SIG-M5 treated with dmso at 0.1 percent for 504 hours (cell line): ENCODE results near the gene HTR4.
"Not testable (repeated sequence)": the region's sequence is repeated elsewhere in the genome, so short reads cannot be mapped to it uniquely, and the experiment has no call there.

Experiments used
- DNase-seq: peaks from one replicate; lab custom pipeline; 2025; ENCODE audit not compliant: unreplicated experiment; lab: John Stamatoyannopoulos, UW

HTR4 gene

DNA sequence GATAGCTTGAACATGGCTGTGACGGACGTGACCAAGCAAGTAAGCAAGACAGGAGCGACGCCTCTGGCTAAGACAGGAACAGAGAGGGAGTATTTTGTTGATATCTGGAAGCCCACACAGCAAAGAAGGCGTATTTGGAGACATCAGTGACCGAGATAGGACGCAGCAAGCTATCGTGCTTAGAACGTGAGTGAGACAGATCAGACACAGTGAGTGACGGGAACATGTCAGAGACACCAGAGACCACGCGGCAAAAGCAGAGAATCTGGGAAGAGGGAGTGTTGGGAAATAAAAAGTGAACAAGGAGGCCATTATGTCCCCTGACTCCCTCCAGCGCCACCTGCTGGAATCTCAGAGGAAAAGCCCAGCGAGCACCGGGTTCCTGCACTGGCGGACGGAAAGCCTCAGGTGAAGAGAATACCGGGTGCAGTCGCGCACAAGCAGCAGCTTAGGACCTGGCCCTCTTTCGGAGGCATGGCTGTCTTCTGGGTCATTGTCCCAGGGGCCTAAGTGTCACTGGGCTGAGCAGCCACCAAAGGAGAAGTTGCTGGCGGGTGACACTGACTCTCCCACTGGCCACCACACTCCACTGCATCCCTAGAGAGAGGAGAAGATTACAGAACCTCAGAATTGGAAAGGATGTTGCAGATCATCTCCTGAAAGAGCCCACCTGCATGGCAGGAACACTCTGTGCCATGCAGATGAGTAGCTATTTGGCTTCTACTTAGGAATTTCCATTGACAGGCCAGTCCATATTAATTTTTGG, 171.4 kb downstream of the HTR4 start:
- DNase-seq: peak; percentile 51

DNA sequence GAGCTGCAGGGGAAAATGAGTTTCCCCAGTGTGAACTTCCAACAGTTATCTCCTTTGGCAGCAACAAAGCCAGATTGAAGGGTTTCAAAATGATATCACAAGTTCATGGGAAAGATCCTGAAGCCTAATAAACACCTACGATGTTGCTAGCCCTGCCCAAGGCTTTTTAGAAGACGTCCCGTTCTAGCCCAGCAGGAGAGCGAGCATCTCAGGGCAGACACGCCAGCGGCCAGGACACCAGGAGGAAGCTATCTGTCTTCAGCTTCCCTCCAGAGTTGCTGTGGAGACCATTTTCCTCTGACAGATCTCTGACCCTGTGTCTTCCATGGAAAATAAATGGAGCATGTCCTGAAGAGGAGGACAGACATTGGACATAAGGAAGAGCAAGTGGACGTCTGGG, 172.1 kb downstream of the HTR4 start:
- DNase-seq: no peak

- DNase-seq: no peak
Observed at GRCh38 chr5:148477429-148477828, 176.9 kb downstream of the HTR4 start.

DNA sequence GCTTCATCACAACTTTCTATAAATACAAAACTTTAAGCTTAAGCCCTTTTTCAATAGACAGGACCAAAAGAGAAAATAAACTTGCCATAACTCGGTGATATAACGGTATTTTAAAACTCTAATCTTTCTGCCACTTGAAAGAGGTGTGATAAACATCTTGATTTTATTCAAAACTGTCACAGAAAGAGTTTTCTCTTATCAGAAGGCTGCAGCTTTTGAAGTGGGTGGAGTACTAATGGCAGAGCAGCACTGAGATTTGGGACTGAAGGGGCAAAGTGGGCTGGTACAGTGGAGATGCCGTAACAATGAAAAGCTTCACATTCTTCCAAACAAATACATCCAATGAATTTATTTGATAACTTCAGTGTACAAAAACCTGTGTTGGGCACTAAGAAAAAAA, 178.0 kb downstream of the HTR4 start:
- DNase-seq: no peak

- DNase-seq: no peak
Observed at GRCh38 chr5:148474025-148474511, 180.3 kb downstream of the HTR4 start.

DNA sequence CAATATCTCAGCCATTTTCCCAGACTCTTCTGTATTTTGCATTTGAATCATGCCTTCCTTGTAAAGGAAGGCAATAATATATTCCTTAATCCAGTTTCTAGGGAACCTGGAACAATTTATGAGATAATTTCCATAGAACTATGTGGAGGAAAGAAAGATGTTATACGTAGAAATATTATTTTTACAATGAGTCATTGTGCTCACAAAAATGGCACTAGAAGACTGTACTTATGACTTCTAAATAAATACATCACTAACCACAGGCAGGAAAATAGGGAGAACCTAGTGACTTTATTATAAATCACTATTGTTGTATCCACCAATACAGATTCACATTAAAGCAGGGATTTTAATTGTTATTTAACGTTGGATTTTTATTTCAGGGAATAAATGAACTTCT, 182.9 kb downstream of the HTR4 start:
- DNase-seq: no peak

DNA sequence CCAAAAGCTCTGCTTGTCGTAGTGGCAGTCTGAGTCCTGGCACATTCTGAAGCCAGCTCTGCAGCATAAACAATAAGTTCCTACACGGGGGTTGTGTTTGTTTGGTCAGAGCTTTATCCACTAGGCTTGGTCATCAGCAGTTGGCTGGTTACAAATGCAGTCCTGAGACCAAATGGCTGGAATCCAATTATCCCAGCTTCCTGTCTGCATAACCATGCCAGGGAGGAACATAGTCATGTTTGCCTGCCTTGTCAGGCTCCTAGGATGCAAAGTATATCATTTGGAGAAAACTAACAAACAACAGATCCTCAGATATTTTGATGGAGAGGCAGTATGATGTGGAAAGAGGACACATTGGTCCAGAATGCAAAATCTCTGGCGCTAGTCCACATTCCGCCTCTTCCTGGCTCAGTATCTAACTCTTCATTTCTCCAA, 184.8 kb downstream of the HTR4 start:
- no peak for DNase-seq

DNA sequence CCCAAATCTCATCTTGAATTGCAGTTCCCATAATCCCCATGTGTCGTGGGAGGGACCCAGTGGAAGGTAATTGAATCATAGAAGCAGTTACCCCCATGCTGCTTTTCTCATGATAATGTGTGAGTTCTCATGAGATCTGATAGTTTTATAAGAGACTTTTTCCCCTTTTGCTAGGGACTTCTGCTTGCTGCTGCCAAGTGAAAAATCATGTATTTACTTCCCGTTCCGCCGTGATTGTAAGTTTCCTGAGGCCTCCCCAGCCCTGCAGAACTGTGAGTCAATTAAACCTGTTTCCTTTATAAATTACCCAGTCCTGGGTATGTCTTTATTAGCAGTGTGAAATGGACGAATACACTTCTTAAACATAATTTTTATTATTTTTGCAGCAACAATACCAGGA, 185.6 kb downstream of the HTR4 start:
- not testable (repeated sequence) for DNase-seq

DNA sequence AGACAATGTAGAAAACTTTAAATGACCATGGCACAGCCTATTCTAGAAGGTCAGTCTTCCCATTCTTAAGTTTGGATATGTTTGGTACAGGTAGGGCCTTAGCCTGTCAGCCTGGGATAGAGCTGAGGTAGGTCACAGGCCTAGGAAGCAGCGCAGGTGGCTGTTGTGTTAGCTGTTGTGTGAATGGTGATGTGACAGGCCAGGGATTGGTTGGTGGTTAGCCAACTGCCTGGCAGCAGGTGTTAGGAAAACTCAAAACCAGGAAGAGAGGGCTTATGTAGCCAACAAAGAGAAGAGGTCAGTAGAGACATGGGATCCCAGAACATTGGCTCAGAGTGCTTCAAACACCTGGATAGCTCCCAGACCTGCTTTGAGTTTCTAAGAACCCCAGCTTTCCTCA, 186.4 kb downstream of the HTR4 start:
- no peak for DNase-seq

GRCh38 chr5:148466236-148466580, 188.1 kb downstream of the HTR4 start:
- peak; percentile 65 for DNase-seq

- peak; percentile 81 for DNase-seq
Observed at GRCh38 chr5:148465381-148466235, 188.7 kb downstream of the HTR4 start.

DNA sequence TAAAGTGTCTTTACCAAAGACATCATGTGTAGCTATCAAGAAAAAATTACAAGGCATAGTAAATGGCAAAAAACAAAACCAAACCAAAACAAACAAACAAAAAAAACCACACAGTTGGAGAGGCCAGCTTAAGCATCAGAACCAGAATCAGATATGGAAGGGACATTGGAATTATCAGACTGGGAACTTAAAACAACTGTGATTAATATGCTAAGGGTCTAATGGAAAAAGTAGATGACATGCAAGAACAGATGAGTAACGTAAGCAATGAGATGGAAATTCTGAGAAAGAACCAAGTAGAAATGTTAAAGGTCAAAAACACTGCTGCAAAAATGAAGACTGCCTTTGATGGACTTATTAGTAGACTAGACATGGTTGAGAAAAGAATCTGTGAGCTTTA, 194.7 kb downstream of the HTR4 start:
- DNase-seq: no peak

- DNase-seq: no peak
Observed at GRCh38 chr5:148458036-148458888, 196.1 kb downstream of the HTR4 start.

GRCh38 chr5:148457183-148457620, 197.1 kb downstream of the HTR4 start:
- peak; percentile 51 for DNase-seq

GRCh38 chr5:148455185-148455584, 199.1 kb downstream of the HTR4 start:
- DNase-seq: no peak

- no peak for DNase-seq
Observed at GRCh38 chr5:148454576-148454975, 199.8 kb downstream of the HTR4 start.

DNA sequence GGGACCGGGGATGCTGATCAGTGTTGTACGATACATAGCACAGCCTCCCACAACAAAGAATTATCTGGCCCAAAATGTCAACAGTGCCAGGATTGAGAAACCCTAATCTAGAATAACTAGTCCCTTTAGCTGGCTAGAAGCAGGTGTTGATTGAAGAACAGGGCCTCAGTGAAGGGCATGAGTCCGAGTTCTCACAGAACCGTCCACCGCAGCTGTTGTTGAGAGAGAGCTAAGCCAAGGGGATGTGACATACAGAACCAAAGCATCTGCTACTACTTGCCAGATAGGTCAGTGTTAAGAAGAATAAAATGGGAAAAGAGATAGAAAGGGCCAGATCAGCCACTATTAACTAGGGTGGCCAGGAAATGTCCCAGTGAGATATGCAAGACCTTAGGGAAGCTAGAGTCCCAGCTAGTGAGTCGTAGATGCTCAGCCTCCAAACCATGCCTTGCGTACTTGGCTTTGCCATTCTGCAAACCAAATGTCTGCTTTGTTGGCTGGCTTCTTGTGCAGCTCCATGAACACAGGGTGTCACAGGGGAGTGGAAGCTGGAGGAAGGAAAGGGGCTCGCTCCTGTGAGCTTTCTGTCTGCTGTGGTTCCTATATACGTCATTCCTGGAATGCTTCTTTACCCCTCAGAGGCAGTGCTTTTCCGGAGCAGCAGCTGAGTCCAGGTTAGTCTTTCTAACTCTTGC, 201.7 kb downstream of the HTR4 start:
- no peak for DNase-seq

DNA sequence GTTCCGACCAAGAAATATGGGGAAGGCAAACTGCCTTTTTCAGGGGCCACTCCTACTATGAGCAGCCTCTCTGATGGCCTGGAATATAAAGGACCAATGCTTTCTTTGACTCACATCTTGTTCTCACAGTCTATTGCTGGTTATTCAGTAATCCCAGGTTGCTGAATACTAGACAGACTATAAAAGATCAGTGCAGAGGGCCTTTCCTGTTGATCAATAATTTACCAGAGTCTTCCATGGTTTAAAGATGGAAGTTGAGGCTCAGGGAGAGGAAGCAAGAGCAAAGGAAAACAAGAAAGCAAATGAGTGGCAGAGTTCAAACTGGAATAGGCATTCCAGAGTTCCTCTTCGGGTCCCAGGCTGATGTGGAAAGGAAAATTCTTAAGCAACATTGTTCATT, 207.7 kb downstream of the HTR4 start:
- DNase-seq: no peak

GRCh38 chr5:148445578-148445977, 208.7 kb downstream of the HTR4 start:
- no peak for DNase-seq

DNA sequence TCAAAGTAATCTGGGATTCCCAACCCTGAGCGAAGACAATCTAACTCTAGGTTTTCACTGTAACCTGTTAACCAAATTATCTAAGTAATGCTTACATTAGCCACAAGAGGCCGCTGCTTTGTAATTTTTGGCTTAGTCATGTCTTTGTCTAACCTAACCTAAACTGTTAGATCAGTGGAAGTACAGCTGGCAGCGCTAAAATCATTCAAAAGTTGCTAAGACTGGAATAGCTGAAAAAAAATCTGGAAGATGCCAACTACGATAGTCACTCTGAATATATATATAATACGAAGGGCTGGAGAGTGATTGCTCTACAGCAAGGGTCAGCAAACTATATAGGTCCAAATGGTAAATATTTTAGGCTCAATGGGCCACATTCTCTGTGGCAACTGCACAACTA, 210.3 kb downstream of the HTR4 start:
- peak; percentile 62 for DNase-seq

DNA sequence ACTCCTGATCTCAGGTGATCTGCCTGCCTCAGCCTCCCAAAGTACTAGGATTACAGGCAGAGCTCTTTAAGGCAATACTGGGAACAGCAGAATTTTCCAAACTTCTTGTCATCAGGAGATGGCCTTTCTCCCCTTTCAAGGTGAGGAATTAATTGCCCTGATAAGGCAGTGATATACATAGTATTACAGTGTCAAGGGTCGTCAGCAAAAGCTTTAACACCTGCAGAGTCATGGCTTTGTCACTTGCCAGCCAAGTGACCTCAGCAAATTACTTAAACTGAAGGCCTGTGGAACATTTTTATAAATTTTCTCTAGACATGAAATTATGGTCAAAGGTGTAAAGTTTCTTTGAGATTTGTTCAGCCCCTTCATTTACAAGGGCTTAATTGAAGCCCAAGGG, 211.1 kb downstream of the HTR4 start:
- no peak for DNase-seq
